SK-MEL-5 (cell line): ENCODE data around the gene CCDC51. TPM values are rescaled to one million over a fixed set of nuclear protein-coding genes. Genes with fewer than 3 reads are reported as not detected.
A peak's percentile ranks its signal among the peaks of the same experiment; 100 is the strongest.
"Not testable (repeated sequence)": the region's sequence is repeated elsewhere in the genome, so short reads cannot be mapped to it uniquely, and the experiment has no call there.

ENCODE experiments used
- DNase-seq: peaks from one replicate; pipeline ENCODE4 v3.0.0-alpha.2; 2016; ENCODE audit warnings: low read depth, low spot score
- in situ Hi-C: cut with HindIII; loops from 2 replicates; pipeline ENCODE4 v1.10.0; 2016; ENCODE audit warnings: low sequenced_read_pairs, high pct_unique_total_duplicates, low pct_unique_long_range_greater_than_20kb
- polyA plus RNA-seq, 2 experiments: library from polyadenylated mRNA; depleted of rRNA; stranded (reverse); fragments of >200 nt; gene quantifications; 2 replicates each; pipeline ENCODE4 v1.2.3, GENCODE V29; 2015
- total RNA-seq: library from RNA; depleted of rRNA; stranded (reverse); fragments of >200 nt; shearing (Covaris generic); gene quantifications from 2 replicates; pipeline ENCODE4 v1.2.3, GENCODE V29; 2014; rRNA removed

The CCDC51 gene, protein sequence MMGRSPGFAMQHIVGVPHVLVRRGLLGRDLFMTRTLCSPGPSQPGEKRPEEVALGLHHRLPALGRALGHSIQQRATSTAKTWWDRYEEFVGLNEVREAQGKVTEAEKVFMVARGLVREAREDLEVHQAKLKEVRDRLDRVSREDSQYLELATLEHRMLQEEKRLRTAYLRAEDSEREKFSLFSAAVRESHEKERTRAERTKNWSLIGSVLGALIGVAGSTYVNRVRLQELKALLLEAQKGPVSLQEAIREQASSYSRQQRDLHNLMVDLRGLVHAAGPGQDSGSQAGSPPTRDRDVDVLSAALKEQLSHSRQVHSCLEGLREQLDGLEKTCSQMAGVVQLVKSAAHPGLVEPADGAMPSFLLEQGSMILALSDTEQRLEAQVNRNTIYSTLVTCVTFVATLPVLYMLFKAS
- 41.6 and 43.8 TPM in 2 replicates for total RNA-seq
- polyA plus RNA-seq (2015; cell fraction: cytosol; rRNA removed), result 43.9 and 45.9 TPM in 2 replicates
- 14.8 and 17.1 TPM in 2 replicates for polyA plus RNA-seq (2015; cell fraction: nucleus; rRNA removed)

GRCh38 chr3:48439820-48440589 lies at the start of gene CCDC51, which contains the start of gene TMA7:
CCDC51 (minus strand) TSS chr3:48440119; CDS start chr3:48435128, 4,991 bp downstream.
TMA7 (plus strand) TSS chr3:48440257; CDS start chr3:48440297, 40 bp downstream.
- in situ Hi-C loops, result no loop called here
- DNase-seq, result peak; percentile 98

GRCh38 chr3:48486952-48487351 lies 47.0 kb upstream of the CCDC51 start:
- in situ Hi-C loops, result no loop called here
- no peak for DNase-seq

- DNase-seq, in situ Hi-C loops: not testable (repeated sequence)
Measured at GRCh38 chr3:48482822-48483221, 42.9 kb upstream of the CCDC51 start.

GRCh38 chr3:48480891-48481290 lies 41.0 kb upstream of the CCDC51 start:
- in situ Hi-C loops, result not testable (repeated sequence)

DNA sequence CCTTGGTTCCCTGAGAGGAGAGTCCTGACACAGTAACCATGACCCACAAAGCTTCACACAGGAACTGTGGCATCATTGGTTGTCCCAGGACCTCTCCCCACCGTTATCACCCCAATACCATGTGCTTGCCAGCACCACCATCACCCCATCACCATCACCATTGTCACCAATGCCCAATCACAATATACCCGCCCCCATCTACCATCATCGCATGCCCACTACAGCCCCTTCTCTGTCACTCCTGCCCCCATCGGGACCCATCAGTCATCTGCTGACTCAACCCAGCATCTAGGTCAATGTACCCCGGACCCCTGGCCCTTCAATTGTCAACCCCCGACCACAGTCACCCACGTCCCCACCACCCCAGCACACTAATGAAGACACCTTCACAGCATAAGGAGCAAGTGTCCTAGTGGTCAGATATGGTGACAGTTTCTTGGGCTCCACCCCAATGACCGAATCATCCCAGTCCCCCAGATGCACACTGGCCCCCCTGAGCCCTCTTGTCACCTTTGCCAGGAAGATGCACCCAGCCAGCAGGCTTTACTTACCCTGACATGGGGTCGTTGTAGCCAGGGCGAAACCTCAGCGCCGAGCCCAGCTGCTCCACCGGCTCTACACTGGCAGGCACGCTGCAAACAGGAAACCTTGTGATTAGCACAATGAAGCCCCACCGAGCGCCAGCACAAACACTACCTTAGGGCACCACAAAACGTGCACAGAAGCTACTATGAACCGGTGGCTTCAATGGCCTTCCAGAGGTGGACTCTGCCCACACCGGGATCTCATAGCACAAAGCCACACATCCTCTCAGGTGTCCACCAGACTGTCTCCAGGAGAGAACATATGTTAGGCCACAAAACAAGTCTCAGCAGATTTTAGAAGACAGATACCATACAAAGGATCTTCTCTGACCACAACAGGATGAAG lies 39.0 kb upstream of the CCDC51 start:
- in situ Hi-C loops, result no loop called here
- no peak for DNase-seq

More at GRCh38 chr3:48480891-48481290, 41.0 kb upstream of the CCDC51 start:
- DNase-seq, result not testable (repeated sequence)

GRCh38 chr3:48477959-48478520 lies 38.1 kb upstream of the CCDC51 start:
- no peak for DNase-seq
- in situ Hi-C loops, result no loop called here

- no peak for DNase-seq
- in situ Hi-C loops, result no loop called here
Measured at GRCh38 chr3:48476426-48477053, 36.6 kb upstream of the CCDC51 start.

DNA sequence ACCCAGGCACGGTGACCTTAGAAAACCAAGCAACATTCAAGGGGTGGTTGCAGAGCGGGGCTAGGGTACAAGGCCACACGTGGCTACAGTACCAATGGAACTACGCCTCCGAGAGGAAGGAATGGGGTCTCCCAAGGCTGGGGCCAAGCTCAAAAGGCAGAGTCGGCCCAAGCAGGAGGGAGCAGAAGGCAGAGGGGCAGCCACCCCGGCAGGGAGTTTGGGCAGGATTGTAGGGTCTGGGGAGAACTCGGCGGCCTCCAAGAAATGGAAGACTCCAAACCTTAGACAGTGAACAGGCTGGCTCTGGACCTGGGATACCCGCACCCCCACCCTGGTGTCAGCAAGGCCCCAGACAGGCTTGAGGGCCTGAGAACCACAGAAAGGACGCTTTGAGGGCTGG lies 35.3 kb upstream of the CCDC51 start:
- in situ Hi-C loops, result no loop called here
- DNase-seq, result no peak

- DNase-seq, result no peak
- in situ Hi-C loops, result no loop called here
Measured at GRCh38 chr3:48474619-48475018, 34.7 kb upstream of the CCDC51 start.

DNA sequence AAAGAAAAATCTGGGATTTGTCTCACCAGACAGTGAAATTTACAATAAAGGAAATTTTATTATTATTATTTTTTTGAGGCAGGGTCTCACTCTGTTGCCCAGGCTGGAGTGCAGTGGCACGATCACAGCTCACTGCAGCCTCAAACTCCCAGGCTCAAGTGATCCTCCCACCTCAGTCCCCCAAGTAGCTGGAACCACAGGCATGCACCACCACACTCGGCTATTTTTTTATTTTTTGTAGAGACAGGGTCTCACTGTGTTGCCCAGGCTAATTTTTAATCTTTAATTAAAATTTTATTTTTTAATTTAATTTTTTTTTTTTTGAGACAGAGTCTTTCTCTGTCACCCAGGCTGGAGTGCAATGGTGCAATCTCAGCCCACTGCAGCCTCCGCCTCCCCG lies 34.1 kb upstream of the CCDC51 start:
- in situ Hi-C loops, DNase-seq: not testable (repeated sequence)

GRCh38 chr3:48473617-48473952 lies 33.7 kb upstream of the CCDC51 start:
- in situ Hi-C loops, result no loop called here

GRCh38 chr3:48472923-48473616 lies 33.2 kb upstream of the CCDC51 start:
- in situ Hi-C loops, result no loop called here
- peak; percentile 91 for DNase-seq

More at GRCh38 chr3:48473617-48473952, 33.7 kb upstream of the CCDC51 start:
- DNase-seq, result no peak

DNA sequence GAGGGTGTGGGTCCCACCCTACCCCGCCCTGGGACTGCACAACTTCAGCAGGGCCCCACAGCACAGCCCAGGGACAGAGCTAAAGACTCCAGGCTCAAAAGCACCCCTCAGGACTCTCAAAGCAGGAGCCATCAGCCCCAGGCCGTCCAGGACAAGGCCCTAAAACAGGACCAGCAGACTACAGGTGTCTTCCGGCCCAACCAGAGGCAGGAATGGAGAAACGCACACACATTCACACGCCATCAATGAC lies 32.7 kb upstream of the CCDC51 start:
- in situ Hi-C loops, result no loop called here
- no peak for DNase-seq

GRCh38 chr3:48470286-48470685 lies 30.4 kb upstream of the CCDC51 start:
- no peak for DNase-seq
- in situ Hi-C loops, result no loop called here

DNA sequence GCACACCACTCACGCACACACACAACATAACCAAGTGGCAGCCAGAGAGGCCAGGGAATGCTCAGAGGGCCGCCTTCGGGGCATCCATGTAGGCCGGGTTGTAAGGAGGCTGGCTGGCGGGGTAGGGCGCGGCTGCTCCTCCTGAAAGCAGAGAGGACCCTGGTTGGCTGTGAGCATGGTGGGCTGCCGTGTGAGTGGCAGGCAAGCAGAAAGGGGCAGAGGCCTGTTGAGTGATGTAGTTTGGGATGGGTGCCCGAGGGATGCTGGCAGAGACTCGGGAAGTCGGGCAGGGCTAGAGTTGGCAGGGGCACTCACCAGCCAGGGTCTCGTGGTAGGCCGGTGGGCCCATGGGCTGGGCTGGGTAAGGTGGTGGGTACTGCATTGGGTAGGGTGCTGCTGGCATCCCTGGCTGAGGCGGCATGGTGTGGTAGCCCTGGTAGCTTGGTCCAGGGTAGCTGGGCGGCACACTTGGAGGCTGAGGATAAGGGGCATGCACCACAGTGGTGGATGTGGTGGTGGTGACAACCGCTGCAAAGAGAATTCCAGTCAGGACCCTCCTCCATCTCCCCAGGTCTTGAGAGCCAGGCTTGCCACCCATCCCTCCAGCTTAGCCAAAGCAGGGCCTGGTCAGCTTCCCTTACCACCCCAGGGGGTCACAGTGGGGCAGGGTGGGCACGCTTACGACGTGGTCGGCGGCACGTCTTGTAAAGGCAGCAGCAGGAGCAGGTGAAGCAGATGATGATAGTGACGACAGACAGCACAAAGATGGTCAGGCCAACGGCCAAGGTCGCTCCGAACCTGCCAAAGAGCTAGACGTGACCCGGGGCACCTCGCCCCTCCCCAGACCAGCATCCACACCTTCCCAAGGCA lies 29.4 kb upstream of the CCDC51 start:
- DNase-seq, result no peak
- in situ Hi-C loops, result no loop called here

- in situ Hi-C loops, result no loop called here
- no peak for DNase-seq
Measured at GRCh38 chr3:48468329-48468731, 28.4 kb upstream of the CCDC51 start.
